SU-DHL-6 (cell line): ENCODE measurements around the gene KCNQ4.

Experiments
- EZH2phosphoT487 ChIP-seq: fragments of 200-600 bp; sonication (generic), shearing (Covaris generic); conservative IDR thresholded peaks from 2 replicates; pipeline ENCODE4 v1.6.1; 2018; ENCODE audit warnings: mild to moderate bottlenecking, antibody characterized with exemption, low read length, moderate library complexity, mixed read lengths
- TF ChIP-seq, protein P1 (sequence below): fragments of 200-600 bp; sonication (generic); IDR thresholded peaks from one replicate; pipeline ENCODE4 v1.5.1; 2017; ENCODE audit warnings: antibody characterized with exemption, mild to moderate bottlenecking, low read length, moderate library complexity; ENCODE audit not compliant: insufficient read depth, poor library complexity, severe bottlenecking

DNA sequence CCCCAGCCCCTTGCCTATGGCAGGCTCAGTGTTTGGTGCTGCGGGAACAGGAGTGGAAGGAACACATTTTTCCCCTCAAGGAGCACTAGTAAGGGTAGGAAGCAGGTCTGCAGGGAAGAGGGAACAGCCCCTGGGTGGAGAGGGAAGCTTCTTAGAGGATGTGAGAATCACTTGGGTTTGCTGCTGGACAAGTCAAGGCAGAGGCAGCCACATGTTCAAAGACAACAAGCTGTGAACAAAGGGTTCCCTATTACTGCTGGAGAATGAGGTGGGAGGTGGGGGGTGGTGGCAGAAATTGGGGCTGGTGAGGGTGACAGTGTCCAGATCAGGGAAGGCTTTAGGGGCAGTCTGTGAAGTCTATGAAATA lies 103.4 kb downstream of the KCNQ4 start:
- TF ChIP-seq, protein P1, sequence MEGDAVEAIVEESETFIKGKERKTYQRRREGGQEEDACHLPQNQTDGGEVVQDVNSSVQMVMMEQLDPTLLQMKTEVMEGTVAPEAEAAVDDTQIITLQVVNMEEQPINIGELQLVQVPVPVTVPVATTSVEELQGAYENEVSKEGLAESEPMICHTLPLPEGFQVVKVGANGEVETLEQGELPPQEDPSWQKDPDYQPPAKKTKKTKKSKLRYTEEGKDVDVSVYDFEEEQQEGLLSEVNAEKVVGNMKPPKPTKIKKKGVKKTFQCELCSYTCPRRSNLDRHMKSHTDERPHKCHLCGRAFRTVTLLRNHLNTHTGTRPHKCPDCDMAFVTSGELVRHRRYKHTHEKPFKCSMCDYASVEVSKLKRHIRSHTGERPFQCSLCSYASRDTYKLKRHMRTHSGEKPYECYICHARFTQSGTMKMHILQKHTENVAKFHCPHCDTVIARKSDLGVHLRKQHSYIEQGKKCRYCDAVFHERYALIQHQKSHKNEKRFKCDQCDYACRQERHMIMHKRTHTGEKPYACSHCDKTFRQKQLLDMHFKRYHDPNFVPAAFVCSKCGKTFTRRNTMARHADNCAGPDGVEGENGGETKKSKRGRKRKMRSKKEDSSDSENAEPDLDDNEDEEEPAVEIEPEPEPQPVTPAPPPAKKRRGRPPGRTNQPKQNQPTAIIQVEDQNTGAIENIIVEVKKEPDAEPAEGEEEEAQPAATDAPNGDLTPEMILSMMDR: no peak
- no peak for TF ChIP-seq EZH2phosphoT487
